H1 (cell line): ENCODE data around the gene RELL1. TPM values are rescaled to one million over a fixed set of nuclear protein-coding genes. Genes with fewer than 3 reads are reported as not detected.

Experiments used
- CTCF ChIA-PET: fragments of 300-600 bp; sonication (Branson Sonifier 250); formaldehyde crosslinking; loops from one replicate; lab custom pipeline; 2021; ENCODE audit not compliant: partially characterized antibody; lab: Charles Lee
- POLR2A ChIA-PET: fragments of 300-600 bp; sonication (Branson Sonifier 250); formaldehyde crosslinking; loops from one replicate; lab custom pipeline; 2021; ENCODE audit warnings: inconsistent platforms; ENCODE audit not compliant: partially characterized antibody; lab: Charles Lee
- DNase-seq, 2 experiments: peaks; one replicate each; pipeline versions ENCODE4 v3.0.0 to v3.0.0-alpha.2; 2010 to 2022; ENCODE audit warnings: low spot score in 2 of 2, low read depth in 1 of 2, mixed read lengths in 1 of 2
- FAIRE-seq: peaks from 2 replicates; lab custom pipeline; 2011; peaks lifted over from hg19 to GRCh38; lab: Jason Lieb, UNC
- H2AFZ ChIP-seq: 2 replicates; pipeline ENCODE4 v1.8.1; 2012; ENCODE audit warnings: low read length, inconsistent platforms
- H2AK5ac ChIP-seq: 2 replicates; pipeline ENCODE4 v1.6.1; 2013; ENCODE audit warnings: low read depth, low read length
- H2BK120ac ChIP-seq: replicated peaks from 2 replicates; pipeline ENCODE3; 2013; ENCODE audit warnings: low read depth, low read length, inconsistent platforms
- H2BK12ac ChIP-seq: 2 replicates; pipeline ENCODE4 v1.6.1; 2013; ENCODE audit warnings: low read depth, low read length
- H2BK15ac ChIP-seq: 2 replicates; pipeline ENCODE4 v1.6.1; 2013; ENCODE audit warnings: low read length
- H2BK20ac ChIP-seq: 2 replicates; pipeline ENCODE4 v1.6.1; 2013; ENCODE audit warnings: low read length
- H2BK5ac ChIP-seq: 2 replicates; pipeline ENCODE4 v1.6.1; 2013; ENCODE audit warnings: low read depth, low read length
- H3K14ac ChIP-seq: 2 replicates; pipeline ENCODE4 v1.6.1; 2013; ENCODE audit warnings: inconsistent platforms; ENCODE audit not compliant: insufficient read length
- H3K18ac ChIP-seq: 2 replicates; pipeline ENCODE4 v1.6.1; 2013; ENCODE audit warnings: low read length; ENCODE audit errors: extremely low read depth
- H3K23ac ChIP-seq: 2 replicates; pipeline ENCODE4 v1.6.1; 2013; ENCODE audit warnings: inconsistent platforms; ENCODE audit not compliant: insufficient read length
- H3K23me2 ChIP-seq: 2 replicates; pipeline ENCODE4 v1.6.1; 2013; ENCODE audit warnings: low read depth, low read length
- H3K27ac ChIP-seq: 2 replicates; pipeline ENCODE4 v1.6.1; 2011; ENCODE audit warnings: low read depth, low read length, inconsistent platforms
- H3K27me3 ChIP-seq, 4 experiments: replicated peaks in 1 of 4; 1 replicate in 1 of 4; 2 replicates in 3 of 4; pipeline versions ENCODE4 v1.6.1 to v1.8.1; 2011 to 2013; ENCODE audit warnings: low read length in 3 of 4, mild to moderate bottlenecking in 3 of 4, inconsistent platforms in 2 of 4, mixed read lengths in 2 of 4, moderate library complexity in 1 of 4; ENCODE audit not compliant: control insufficient read depth in 3 of 4, insufficient read depth in 3 of 4; ENCODE audit errors: extremely low read depth in 1 of 4
- H3K36me3 ChIP-seq, 4 experiments: 2 replicates each; pipeline versions ENCODE4 v1.6.1 to v1.8.1; 2011 to 2013; ENCODE audit warnings: mild to moderate bottlenecking in 4 of 4, low read length in 3 of 4, moderate library complexity in 2 of 4, control low read depth in 1 of 4, inconsistent platforms in 1 of 4; ENCODE audit not compliant: insufficient read depth in 4 of 4, control insufficient read depth in 2 of 4
- H3K4ac ChIP-seq: replicated peaks from 2 replicates; pipeline ENCODE3; 2013; ENCODE audit warnings: low read length, low read depth, mixed read lengths, inconsistent platforms; ENCODE audit not compliant: insufficient read length
- H3K4me1 ChIP-seq, 4 experiments: replicated peaks in 1 of 4; 1 replicate in 1 of 4; 2 replicates in 3 of 4; pipeline versions ENCODE4 v1.6.1 to v1.8.1; 2011 to 2013; ENCODE audit warnings: low read length in 3 of 4, inconsistent platforms in 2 of 4, mixed read lengths in 1 of 4; ENCODE audit not compliant: insufficient read depth in 4 of 4, control insufficient read depth in 3 of 4
- H3K4me2 ChIP-seq, 2 experiments: 2 replicates each; pipeline versions ENCODE4 v1.6.1 to v1.8.1; 2011 to 2013; ENCODE audit warnings: low read depth in 2 of 2, low read length in 2 of 2, control low read depth in 1 of 2, inconsistent platforms in 1 of 2, mild to moderate bottlenecking in 1 of 2; ENCODE audit not compliant: insufficient read depth in 1 of 2
- H3K4me3 ChIP-seq, 4 experiments: fragments of 200-600, 300-600 bp in 1 of 4; sonication (generic), shearing (Covaris generic), sonication (Bioruptor Twin) in 1 of 4; 2 replicates each; pipeline versions ENCODE4 v1.5.1 to v1.8.1; 2011 to 2016; ENCODE audit warnings: low read length in 4 of 4, low read depth in 3 of 4, control low read depth in 2 of 4, inconsistent platforms in 2 of 4, mild to moderate bottlenecking in 2 of 4, mixed read lengths in 1 of 4, moderate library complexity in 1 of 4; ENCODE audit not compliant: insufficient read depth in 2 of 4; ENCODE audit errors: extremely low read depth in 1 of 4
- H3K56ac ChIP-seq: replicated peaks from 2 replicates; pipeline ENCODE3; 2013; ENCODE audit warnings: low read depth, mild to moderate bottlenecking, mixed read lengths, low read length, inconsistent platforms; ENCODE audit not compliant: insufficient read length
- H3K79me1 ChIP-seq: 2 replicates; pipeline ENCODE4 v1.6.1; 2013; ENCODE audit warnings: low read depth, low read length, control low read depth
- H3K79me2 ChIP-seq, 2 experiments: 2 replicates each; pipeline versions ENCODE4 v1.6.1 to v1.8.1; 2012 to 2013; ENCODE audit warnings: low read length in 2 of 2, mild to moderate bottlenecking in 2 of 2, inconsistent platforms in 1 of 2; ENCODE audit not compliant: insufficient read depth in 2 of 2, control insufficient read depth in 1 of 2
- H3K9ac ChIP-seq, 4 experiments: replicated peaks in 1 of 4; 1 replicate in 1 of 4; 2 replicates in 3 of 4; pipeline versions ENCODE4 v1.6.1 to v1.8.1; 2011 to 2013; ENCODE audit warnings: low read depth in 3 of 4, low read length in 3 of 4, control low read depth in 2 of 4, mild to moderate bottlenecking in 2 of 4, moderate library complexity in 2 of 4, inconsistent platforms in 1 of 4; ENCODE audit errors: extremely low read depth in 1 of 4
- H3K9me3 ChIP-seq, 2 experiments: 2 replicates each; pipeline versions ENCODE4 v1.6.1 to v1.8.1; 2012 to 2013; ENCODE audit warnings: mild to moderate bottlenecking in 2 of 2, moderate library complexity in 2 of 2, control low read depth in 1 of 2, inconsistent platforms in 1 of 2, low read depth in 1 of 2, low read length in 1 of 2, mixed read lengths in 1 of 2; ENCODE audit not compliant: insufficient read depth in 2 of 2
- H4K20me1 ChIP-seq, 2 experiments: replicated peaks in 1 of 2; 2 replicates each; pipeline versions ENCODE3 to v1.8.1; 2011 to 2013; ENCODE audit warnings: inconsistent platforms in 2 of 2, low read length in 2 of 2, mild to moderate bottlenecking in 1 of 2; ENCODE audit not compliant: insufficient read depth in 2 of 2, control insufficient read depth in 1 of 2
- H4K5ac ChIP-seq: 2 replicates; pipeline ENCODE4 v1.6.1; 2013; ENCODE audit warnings: low read length, low read depth, mixed read lengths, inconsistent platforms; ENCODE audit not compliant: insufficient read length
- H4K8ac ChIP-seq: 2 replicates; pipeline ENCODE4 v1.8.0; 2013; ENCODE audit warnings: mild to moderate bottlenecking, moderate library complexity, low read length, inconsistent platforms; ENCODE audit not compliant: insufficient read depth; ENCODE audit errors: extremely low read depth
- H4K91ac ChIP-seq: replicated peaks from 2 replicates; pipeline ENCODE3; 2013; ENCODE audit warnings: low read length, mixed read lengths, inconsistent platforms; ENCODE audit not compliant: insufficient read length
- ATF3 ChIP-seq: IDR thresholded peaks from 2 replicates; pipeline ENCODE4 v1.6.1; 2011; ENCODE audit warnings: low read depth, mild to moderate bottlenecking, low read length; ENCODE audit not compliant: insufficient read depth
- BRCA1 ChIP-seq: IDR thresholded peaks from 2 replicates; pipeline ENCODE4 v1.6.1; 2012; ENCODE audit warnings: low read depth, low read length, improper control_type of control experiment
- CHD2 ChIP-seq: IDR thresholded peaks from 2 replicates; pipeline ENCODE4 v1.6.1; 2012; ENCODE audit warnings: low read length, improper control_type of control experiment
- E2F6 ChIP-seq: IDR thresholded peaks from 2 replicates; pipeline ENCODE4 v1.6.1; 2012; ENCODE audit warnings: inconsistent platforms
- EGR1 ChIP-seq: IDR thresholded peaks from 2 replicates; pipeline ENCODE4 v1.6.1; 2011; ENCODE audit warnings: low read depth, low read length, borderline replicate concordance
- EP300 ChIP-seq, 2 experiments: IDR thresholded peaks; 1 replicate in 1 of 2; 2 replicates in 1 of 2; pipeline ENCODE4 v1.6.1; 2011 to 2012; ENCODE audit warnings: low read depth in 2 of 2, low read length in 2 of 2, mild to moderate bottlenecking in 2 of 2, borderline replicate concordance in 1 of 2, inconsistent platforms in 1 of 2, moderate library complexity in 1 of 2
- HDAC2 ChIP-seq, 2 experiments: fragments of 300-600 bp in 1 of 2; sonication (generic) in 1 of 2; IDR thresholded peaks; 2 replicates each; pipeline ENCODE4 v1.6.1; 2011 to 2012; ENCODE audit warnings: low read depth in 2 of 2, low read length in 2 of 2, mild to moderate bottlenecking in 2 of 2, moderate library complexity in 2 of 2, borderline replicate concordance in 1 of 2, inconsistent platforms in 1 of 2
- POU5F1 ChIP-seq: IDR thresholded peaks from 2 replicates; pipeline ENCODE4 v1.6.1; 2011; ENCODE audit warnings: low read depth, mild to moderate bottlenecking, low read length, moderate library complexity
- SUZ12 ChIP-seq: fragments of 200-600 bp; sonication (generic); IDR thresholded peaks from 2 replicates; pipeline ENCODE4 v1.6.1; 2012; ENCODE audit warnings: mild to moderate bottlenecking, inconsistent platforms, low read length, moderate library complexity, mixed read lengths
- TAF7 ChIP-seq: optimal IDR thresholded peaks from 2 replicates; pipeline ENCODE3; 2011; ENCODE audit warnings: low read depth, mild to moderate bottlenecking, inconsistent platforms, low read length, moderate library complexity, borderline replicate concordance
- WGBS, 2 experiments: shearing (Covaris generic) in 1 of 2; methylation state at CpG; one replicate each; pipeline versions ENCODE4 v1.1.6 to v1.1.7; 2013 to 2015; ENCODE audit warnings: low lambda C conversion rate in 2 of 2, mixed read lengths in 2 of 2, inconsistent platforms in 1 of 2, low coverage in 1 of 2, missing lambda C conversion rate in 1 of 2; ENCODE audit not compliant: insufficient replicate concordance in 2 of 2, insufficient coverage in 1 of 2, insufficient read length in 1 of 2; ENCODE audit errors: extremely low coverage in 1 of 2, missing lambda C conversion rate in 1 of 2; 5-methylcytosine and 5-hydroxymethylcytosine counted together
- polyA plus RNA-seq, 7 experiments: library from polyadenylated mRNA; depleted of rRNA in 3 of 7; stranded (reverse) in 5 of 7; unstranded in 2 of 7; fragments of >200 nt in 5 of 7; fragments of 200-250 nt in 2 of 7; gene quantifications; 1 replicate in 5 of 7; 2 replicates in 1 of 7; 4 replicates in 1 of 7; pipeline versions ENCODE4 v1.2.1 to v1.2.3, GENCODE V29; 2011 to 2013; ENCODE audit warnings: missing spikeins in 2 of 7, mixed read lengths in 2 of 7
- total RNA-seq: library from RNA; stranded (reverse); fragmentation: NEBNext Ultra II Directional; extraction: Animal tissue kit (Norgen Biotek cat#: 25700); gene quantifications from 2 replicates; pipeline ENCODE4 v1.2.1, GENCODE V29; 2021

The RELL1 gene
- total and polyA plus RNA-seq, 2 of the 8 experiments (the other 6 are each of a cell fraction or from before 2014, with no cell fraction given): 2.1 to 14.1 TPM

- Histone ChIP-seq H2BK5ac (no peak overlapping the region), H2BK20ac (no peak overlapping the region), H3K23ac (no peak overlapping the region), H4K5ac (no peak overlapping the region), H2BK120ac (no peak overlapping the region), H3K79me2 (no peaks in the 10 kb centered on the region), H3K56ac (no peak overlapping the region), H3K18ac (no peak overlapping the region), H3K14ac (no peak overlapping the region), H3K23me2 (no peaks in the 10 kb centered on the region; the same call in 1 of the 2 replicates), H4K8ac (no peak overlapping the region), H3K4me2 (no peak overlapping the region), H3K79me1 (peaks cover 2% of the 10 kb centered on the region; the same call in 1 of the 2 replicates), H3K4me1 (peaks cover 0 to 10% (median 7%) of the 10 kb centered on the region in 4 experiments; a peak in 4 of 7 replicates), H2AFZ (no peak overlapping the region), H3K36me3 (peaks cover 0 to 4% (median 0%) of the 10 kb centered on the region in 4 experiments; a peak in 1 of 8 replicates), H3K9me3 (peaks cover 6 to 7% of the 10 kb centered on the region in 2 experiments), H3K4me3 (no peak overlapping the region), H3K27me3 (no peaks in the 10 kb centered on the region; a peak in 1 of 7 replicates), H3K27ac (no peak overlapping the region), H3K4ac (no peak overlapping the region), H2AK5ac (no peak overlapping the region), H3K9ac (no peak overlapping the region), H4K20me1 (peaks cover 0 to 1% of the 10 kb centered on the region in 2 experiments), H4K91ac (no peak overlapping the region), H2BK12ac (no peak overlapping the region), H2BK15ac (no peak overlapping the region)
- ChIA-PET POLR2A (interaction anchor here (1.1 kb wide), 1 partner anchor 8 kb away, joined by 3 read pairs; no protein-coding TSS in a partner anchor), CTCF (interaction anchor here (0.6 to 3.3 kb wide), 6 partner anchors 11 to 240 kb away, joined by 3 to 15 read pairs (median 3); no protein-coding TSS in a partner anchor)
- DNase-seq (no peak), FAIRE-seq (no peak)
- WGBS, 2 experiments: 81% methylated on average over 4 of the region's 4 CpGs; no CpG with 5 or more reads in 1 of the 2 experiments
- TF ChIP-seq ATF3: no peak
- TF ChIP-seq HDAC2 (IDR thresholded peaks at IDR 0.05; ENCODE audit: borderline replicate concordance in 1 of 2, low read depth in 2 of 2, low read length in 2 of 2): no peak
- TF ChIP-seq CHD2: no peak
- no peak for TF ChIP-seq TAF7
- TF ChIP-seq BRCA1: no peak
- no peak for TF ChIP-seq POU5F1
- TF ChIP-seq E2F6: no peak
- no peak for TF ChIP-seq EGR1
- TF ChIP-seq EP300 (IDR thresholded peaks at IDR 0.05; ENCODE audit: borderline replicate concordance in 1 of 2, low read depth in 2 of 2, low read length in 2 of 2): no peak
- no peak for TF ChIP-seq SUZ12
Observed at GRCh38 chr4:37652747-37653527, 33.2 kb downstream of the RELL1 start.
